Ovary (tissue), 3 donors: ENCODE results near the gene ABCB6.

Experiments used
- EP300 ChIP-seq: sonication (generic); formaldehyde crosslinking; IDR thresholded peaks from one replicate; pipeline ENCODE4 v1.6.1; 2017; ENCODE audit warnings: antibody characterized with exemption
- TF ChIP-seq, protein P1 (sequence below), 3 donors: fragments of 450-650 bp in 2 of 3; fragments of 200-600 bp in 1 of 3; IDR thresholded peaks; one replicate each; pipeline versions ENCODE4 v1.5.1 to v1.8.0; 2016 to 2022; ENCODE audit warnings: antibody characterized with exemption in 3 of 3, mild to moderate bottlenecking in 1 of 3
- donor health status: DM: no; HTN: no; CAD: no.

DNA sequence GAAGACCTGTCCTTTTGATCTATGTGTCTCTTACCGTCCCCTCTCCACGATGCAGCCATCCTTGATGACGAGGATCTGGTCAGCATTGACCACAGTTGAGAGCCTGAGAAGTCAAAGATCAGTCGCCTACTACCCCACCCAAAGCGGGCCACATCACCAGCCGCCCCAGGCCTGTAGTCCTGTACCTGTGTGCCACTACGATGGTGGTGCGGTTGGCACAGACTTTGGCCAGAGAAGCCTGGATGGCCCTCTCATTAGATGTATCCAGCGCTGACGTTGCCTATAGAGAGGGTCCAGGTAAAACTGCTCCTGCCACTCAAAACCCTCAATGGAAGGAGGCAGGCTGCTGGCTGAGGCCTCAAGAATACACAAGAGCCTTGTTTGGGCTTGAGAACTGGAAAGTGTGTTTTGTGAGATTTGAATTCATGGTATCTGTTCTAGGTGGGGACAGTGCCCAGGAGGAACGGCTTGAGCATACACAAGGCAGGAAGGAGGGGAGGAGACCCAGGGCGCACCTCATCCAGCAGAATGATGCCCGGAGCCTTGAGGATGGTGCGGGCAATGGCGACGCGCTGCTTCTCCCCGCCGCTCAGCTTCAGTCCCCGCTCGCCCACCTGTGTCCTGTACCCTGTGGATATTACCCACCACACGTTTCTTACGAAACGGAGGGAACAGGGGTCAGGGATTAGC, 8.4 kb downstream of the ABCB6 start:
- TF ChIP-seq, protein P1, sequence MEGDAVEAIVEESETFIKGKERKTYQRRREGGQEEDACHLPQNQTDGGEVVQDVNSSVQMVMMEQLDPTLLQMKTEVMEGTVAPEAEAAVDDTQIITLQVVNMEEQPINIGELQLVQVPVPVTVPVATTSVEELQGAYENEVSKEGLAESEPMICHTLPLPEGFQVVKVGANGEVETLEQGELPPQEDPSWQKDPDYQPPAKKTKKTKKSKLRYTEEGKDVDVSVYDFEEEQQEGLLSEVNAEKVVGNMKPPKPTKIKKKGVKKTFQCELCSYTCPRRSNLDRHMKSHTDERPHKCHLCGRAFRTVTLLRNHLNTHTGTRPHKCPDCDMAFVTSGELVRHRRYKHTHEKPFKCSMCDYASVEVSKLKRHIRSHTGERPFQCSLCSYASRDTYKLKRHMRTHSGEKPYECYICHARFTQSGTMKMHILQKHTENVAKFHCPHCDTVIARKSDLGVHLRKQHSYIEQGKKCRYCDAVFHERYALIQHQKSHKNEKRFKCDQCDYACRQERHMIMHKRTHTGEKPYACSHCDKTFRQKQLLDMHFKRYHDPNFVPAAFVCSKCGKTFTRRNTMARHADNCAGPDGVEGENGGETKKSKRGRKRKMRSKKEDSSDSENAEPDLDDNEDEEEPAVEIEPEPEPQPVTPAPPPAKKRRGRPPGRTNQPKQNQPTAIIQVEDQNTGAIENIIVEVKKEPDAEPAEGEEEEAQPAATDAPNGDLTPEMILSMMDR (IDR thresholded peaks at IDR 0.05): no peak
- no peak for TF ChIP-seq EP300
